A673 (cell line): Measurements from ENCODE around the gene ESPL1.

ENCODE experiments used
- EZH2 ChIP-seq: fragments of 200-600 bp; sonication (generic); IDR thresholded peaks from 2 replicates; pipeline ENCODE4 v1.6.1; 2017; ENCODE audit warnings: borderline replicate concordance, low read depth, mild to moderate bottlenecking, mixed read lengths, antibody characterized with exemption, low read length; ENCODE audit not compliant: poor library complexity, severe bottlenecking
- TF ChIP-seq, protein P1 (sequence below): fragments of 300-800, 200-600 bp; sonication (generic); conservative IDR thresholded peaks from 2 replicates; pipeline ENCODE4 v1.5.1; 2017; ENCODE audit warnings: low read depth, mild to moderate bottlenecking, antibody characterized with exemption, low read length, moderate library complexity, mixed read lengths

- TF ChIP-seq, protein P1, sequence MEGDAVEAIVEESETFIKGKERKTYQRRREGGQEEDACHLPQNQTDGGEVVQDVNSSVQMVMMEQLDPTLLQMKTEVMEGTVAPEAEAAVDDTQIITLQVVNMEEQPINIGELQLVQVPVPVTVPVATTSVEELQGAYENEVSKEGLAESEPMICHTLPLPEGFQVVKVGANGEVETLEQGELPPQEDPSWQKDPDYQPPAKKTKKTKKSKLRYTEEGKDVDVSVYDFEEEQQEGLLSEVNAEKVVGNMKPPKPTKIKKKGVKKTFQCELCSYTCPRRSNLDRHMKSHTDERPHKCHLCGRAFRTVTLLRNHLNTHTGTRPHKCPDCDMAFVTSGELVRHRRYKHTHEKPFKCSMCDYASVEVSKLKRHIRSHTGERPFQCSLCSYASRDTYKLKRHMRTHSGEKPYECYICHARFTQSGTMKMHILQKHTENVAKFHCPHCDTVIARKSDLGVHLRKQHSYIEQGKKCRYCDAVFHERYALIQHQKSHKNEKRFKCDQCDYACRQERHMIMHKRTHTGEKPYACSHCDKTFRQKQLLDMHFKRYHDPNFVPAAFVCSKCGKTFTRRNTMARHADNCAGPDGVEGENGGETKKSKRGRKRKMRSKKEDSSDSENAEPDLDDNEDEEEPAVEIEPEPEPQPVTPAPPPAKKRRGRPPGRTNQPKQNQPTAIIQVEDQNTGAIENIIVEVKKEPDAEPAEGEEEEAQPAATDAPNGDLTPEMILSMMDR: no peak
- no peak for TF ChIP-seq EZH2
These were observed 13.1 kb upstream of the ESPL1 start for GRCh38 chr12:53254816-53255545.
